Endothelial cell of umbilical vein (primary cell): ENCODE results near the gene SEMA5A. TPM values are rescaled to one million over a fixed set of nuclear protein-coding genes. Genes with fewer than 3 reads are reported as not detected.

ENCODE experiments used
- BruUV-seq: library from RNA; stranded (reverse); fragments of 400-500 nt; replicated peaks from 2 replicates; lab custom pipeline; 2021; lab: Mats Ljungman, UMichigan
- CTCF ChIA-PET: fragments of 300-600, 350-600 bp; sonication (Branson Sonifier 250); formaldehyde crosslinking; loops from one replicate; lab custom pipeline; 2021; ENCODE audit warnings: antibody characterized with exemption, inconsistent platforms; lab: Charles Lee
- POLR2A ChIA-PET: fragments of 300-600, 350-600 bp; sonication (Branson Sonifier 250); formaldehyde crosslinking; loops from one replicate; lab custom pipeline; 2021; ENCODE audit warnings: antibody characterized with exemption, inconsistent platforms; lab: Charles Lee
- DNase-seq: peaks from one replicate; pipeline ENCODE4 v3.0.0-alpha.2; 2011; ENCODE audit warnings: low read depth, low spot score
- FAIRE-seq: peaks from 2 replicates; lab custom pipeline; 2011; peaks lifted over from hg19 to GRCh38; lab: Jason Lieb, UNC
- H2AFZ ChIP-seq: 2 replicates; pipeline ENCODE4 v1.6.0; 2012; ENCODE audit warnings: low read depth, low read length, control low read depth, inconsistent platforms
- H3K27ac ChIP-seq: 2 replicates; pipeline ENCODE4 v1.5.1; 2011; ENCODE audit warnings: low read depth, mild to moderate bottlenecking, control low read depth, low read length, moderate library complexity; ENCODE audit not compliant: insufficient read depth
- H3K27me3 ChIP-seq, 2 experiments: 2 replicates each; pipeline versions ENCODE4 v1.6.0 to v1.6.1; 2011; ENCODE audit warnings: low read length in 2 of 2, mixed read lengths in 1 of 2; ENCODE audit not compliant: control insufficient read depth in 2 of 2, insufficient read depth in 2 of 2
- H3K36me3 ChIP-seq, 2 experiments: 2 replicates in 1 of 2; 3 replicates in 1 of 2; pipeline ENCODE4 v1.5.1; 2011; ENCODE audit warnings: low read length in 2 of 2, mild to moderate bottlenecking in 1 of 2, moderate library complexity in 1 of 2; ENCODE audit not compliant: control insufficient read depth in 2 of 2, insufficient read depth in 2 of 2; ENCODE audit errors: extremely low read depth in 1 of 2
- H3K4me1 ChIP-seq: 3 replicates; pipeline ENCODE4 v1.5.1; 2011; ENCODE audit warnings: mild to moderate bottlenecking, low read length; ENCODE audit not compliant: control insufficient read depth, insufficient read depth; ENCODE audit errors: extremely low read depth
- H3K4me2 ChIP-seq: 2 replicates; pipeline ENCODE4 v1.6.1; 2011; ENCODE audit warnings: low read length, control low read depth, mixed read lengths; ENCODE audit not compliant: insufficient read depth
- H3K4me3 ChIP-seq, 3 experiments: fragments of 200-600 bp in 1 of 3; sonication (generic), shearing (Covaris generic) in 1 of 3; replicated peaks in 1 of 3; 2 replicates each; pipeline ENCODE4 v1.5.1; 2011 to 2016; ENCODE audit warnings: control low read depth in 3 of 3, low read length in 3 of 3, mild to moderate bottlenecking in 2 of 3, inconsistent platforms in 1 of 3, low read depth in 1 of 3, moderate library complexity in 1 of 3; ENCODE audit not compliant: insufficient read depth in 1 of 3
- H3K79me2 ChIP-seq: 2 replicates; pipeline ENCODE4 v1.6.0; 2012; ENCODE audit warnings: low read length, inconsistent platforms; ENCODE audit not compliant: control insufficient read depth, insufficient read depth
- H3K9ac ChIP-seq: replicated peaks from 2 replicates; pipeline ENCODE3; 2011; ENCODE audit warnings: low read length, control low read depth; ENCODE audit not compliant: insufficient read depth; ENCODE audit errors: extremely low read depth
- H3K9me1 ChIP-seq: replicated peaks from 3 replicates; pipeline ENCODE4 v1.6.0; 2011; ENCODE audit warnings: mild to moderate bottlenecking, low read length; ENCODE audit not compliant: control insufficient read depth, insufficient read depth; ENCODE audit errors: extremely low read depth
- H3K9me3 ChIP-seq: replicated peaks from 2 replicates; pipeline ENCODE4 v1.5.1; 2012; ENCODE audit warnings: low read length, inconsistent platforms; ENCODE audit not compliant: control insufficient read depth, insufficient read depth
- H4K20me1 ChIP-seq: replicated peaks from 2 replicates; pipeline ENCODE3; 2011; ENCODE audit warnings: mild to moderate bottlenecking, low read length; ENCODE audit not compliant: control insufficient read depth, insufficient read depth; ENCODE audit errors: extremely low read depth
- CTCF ChIP-seq, 2 donors: IDR thresholded peaks; 1 replicate in 1 of 2; 2 replicates in 1 of 2; pipeline ENCODE4 v1.5.1; 2011; ENCODE audit warnings: low read length in 2 of 2, mild to moderate bottlenecking in 2 of 2, moderate library complexity in 2 of 2, control low read depth in 1 of 2, inconsistent platforms in 1 of 2, low read depth in 1 of 2; ENCODE audit not compliant: insufficient read depth in 1 of 2; ENCODE audit errors: extremely low read depth in 1 of 2
- EZH2 ChIP-seq: IDR thresholded peaks from 2 replicates; pipeline ENCODE4 v1.6.1; 2012; ENCODE audit warnings: borderline replicate concordance, low read depth, mild to moderate bottlenecking, moderate library complexity, low read length, inconsistent platforms; ENCODE audit not compliant: severe bottlenecking
- FOS ChIP-seq: IDR thresholded peaks from 2 replicates; pipeline ENCODE4 v1.6.1; 2011; ENCODE audit warnings: mild to moderate bottlenecking, low read length, moderate library complexity, borderline replicate concordance; ENCODE audit not compliant: insufficient read depth
- GATA2 ChIP-seq: IDR thresholded peaks from 2 replicates; pipeline ENCODE4 v1.7.0; 2011; ENCODE audit warnings: low read depth, mild to moderate bottlenecking, moderate library complexity, mixed read lengths, low read length; ENCODE audit not compliant: insufficient read length, insufficient read depth
- JUN ChIP-seq: IDR thresholded peaks from 2 replicates; pipeline ENCODE4 v1.6.1; 2011; ENCODE audit warnings: borderline replicate concordance, low read depth; ENCODE audit not compliant: insufficient read length, insufficient read depth
- MAX ChIP-seq: IDR thresholded peaks from 2 replicates; pipeline ENCODE4 v1.6.1; 2011; ENCODE audit not compliant: insufficient read depth, insufficient read length
- MYC ChIP-seq: IDR thresholded peaks from one replicate; pipeline ENCODE4 v1.6.1; 2011; ENCODE audit warnings: mild to moderate bottlenecking, low read depth, low read length
- POLR2A ChIP-seq: IDR thresholded peaks from 2 replicates; pipeline ENCODE4 v1.6.1; 2012; ENCODE audit warnings: low read depth, mild to moderate bottlenecking, control low read depth, low read length
- POLR2AphosphoS5 ChIP-seq: IDR thresholded peaks from 2 replicates; pipeline ENCODE4 v1.6.1; 2012; ENCODE audit warnings: low read depth, mild to moderate bottlenecking, control low read depth, low read length, moderate library complexity; ENCODE audit not compliant: insufficient read depth
- dilution Hi-C: fragments of 300-500 bp; cut with MboI; formaldehyde crosslinking; loops from one replicate; pipeline ENCODE4 v1.15.0; 2019; ENCODE audit warnings: low sequenced_read_pairs; ENCODE audit not compliant: extremely low pct_ligation_motif_present
- intact Hi-C: fragments of 100-400 bp; cut with micrococcal nuclease; formaldehyde crosslinking; loops from one replicate; pipeline ENCODE4 v1.10.0; 2022
- polyA plus RNA-seq, 4 experiments: library from polyadenylated mRNA; depleted of rRNA in 3 of 4; stranded (reverse) in 3 of 4; unstranded in 1 of 4; fragments of >200 nt; gene quantifications; 2 replicates each; pipeline versions ENCODE4 v1.2.1 to v1.2.3, GENCODE V29; 2011 to 2012; ENCODE audit warnings: missing spikeins in 1 of 4
- total RNA-seq: library from RNA; stranded (reverse); gene quantifications from 2 replicates; pipeline ENCODE4 v1.2.3, GENCODE V29; 2021

Gene SEMA5A
- total and polyA plus RNA-seq, 2 donors (not counting 3 experiments of a cell fraction or from before 2014, with no cell fraction given), result 0.04 to 0.06 TPM

DNA sequence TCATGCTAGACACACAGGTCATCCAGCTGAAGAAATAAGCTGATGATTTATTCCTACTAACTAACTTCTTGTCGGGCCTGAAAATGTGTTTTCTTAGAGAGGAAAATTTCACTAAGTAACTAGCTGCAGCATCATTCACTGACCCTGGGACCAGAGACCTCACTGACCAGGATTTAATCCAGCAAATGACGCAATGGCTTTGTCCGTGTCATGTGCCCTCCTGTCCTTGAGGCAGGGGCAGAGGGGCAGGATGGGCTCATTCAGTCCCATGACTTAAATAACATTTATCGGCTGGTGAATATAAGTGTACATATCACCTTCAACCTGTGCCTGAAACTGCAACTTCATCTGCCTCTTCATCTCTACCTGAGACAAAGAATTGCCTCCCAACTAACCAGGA, 154.8 kb downstream of the SEMA5A start:
- no TSS peak for BruUV-seq
- Histone ChIP-seq H2AFZ (no peak overlapping the region), H3K9me1 (no peaks in the 10 kb centered on the region), H3K79me2 (no peaks in the 10 kb centered on the region), H3K4me2 (no peak overlapping the region), H3K27me3 (no peaks in the 10 kb centered on the region), H3K9ac (no peak overlapping the region), H4K20me1 (no peaks in the 10 kb centered on the region), H3K4me3 (no peak overlapping the region), H3K4me1 (no peaks in the 10 kb centered on the region), H3K36me3 (no peaks in the 10 kb centered on the region), H3K9me3 (no peaks in the 10 kb centered on the region), H3K27ac (no peak overlapping the region)
- CTCF ChIA-PET, result no interaction called here
- no peak for DNase-seq
- TF ChIP-seq CTCF (IDR thresholded peaks at IDR 0.05; ENCODE audit: extremely low read depth in 1 of 2, insufficient read depth in 1 of 2, low read depth in 1 of 2, low read length in 2 of 2), result no peak
- TF ChIP-seq JUN, result no peak
- no peak for TF ChIP-seq FOS
- TF ChIP-seq POLR2A, result no peak
- no peak for TF ChIP-seq MYC
- TF ChIP-seq GATA2, result no peak
- TF ChIP-seq POLR2AphosphoS5, result no peak
- no peak for TF ChIP-seq EZH2
- TF ChIP-seq MAX, result no peak
- intact Hi-C loops, result no loop called here
- POLR2A ChIA-PET, result no interaction called here
- dilution Hi-C loops, result no loop called here
- no peak for FAIRE-seq
